Activated B cell treated with CpG ODN at 0.5 μM for 24 hours (primary cell): ENCODE data around the gene NEDD8. TPM values are rescaled to one million over a fixed set of nuclear protein-coding genes. Genes with fewer than 3 reads are reported as not detected.
A peak's percentile ranks its signal among the peaks of the same experiment; 100 is the strongest.

Experiments used
- ATAC-seq: fragments of 200-7000 bp; cut with Tn5 transposase; one replicate; pipeline ENCODE4 v1.10.0; 2021; ENCODE audit warnings: low read depth, mild to moderate bottlenecking, moderate library complexity
- CTCF ChIA-PET: fragments of 350-600 bp; sonication (Branson Sonifier 250); formaldehyde crosslinking; loops from one replicate; lab custom pipeline; 2021; ENCODE audit warnings: antibody characterized with exemption; lab: Charles Lee
- POLR2A ChIA-PET: fragments of 350-600 bp; sonication (Branson Sonifier 250); formaldehyde crosslinking; loops from one replicate; lab custom pipeline; 2021; ENCODE audit warnings: antibody characterized with exemption; lab: Charles Lee
- DNase-seq: peaks from one replicate; pipeline ENCODE4 v3.0.0; 2022
- H3K27ac Mint-ChIP-seq: one replicate; pipeline ENCODE4 v1.8.0; 2020; ENCODE audit warnings: mixed read lengths
- H3K27me3 Mint-ChIP-seq: one replicate; pipeline ENCODE4 v1.8.0; 2021; ENCODE audit warnings: mixed read lengths
- H3K36me3 Mint-ChIP-seq: one replicate; pipeline ENCODE4 v1.8.0; 2021; ENCODE audit warnings: low read depth, mixed read lengths
- H3K4me1 Mint-ChIP-seq: one replicate; pipeline ENCODE4 v1.8.0; 2021; ENCODE audit warnings: mixed read lengths
- H3K4me3 Mint-ChIP-seq: one replicate; pipeline ENCODE4 v1.8.0; 2020; ENCODE audit warnings: mild to moderate bottlenecking, mixed read lengths
- H3K9me3 Mint-ChIP-seq: one replicate; pipeline ENCODE4 v1.8.0; 2020; ENCODE audit warnings: mixed read lengths
- CTCF ChIP-seq: fragments of 200-600 bp; IDR thresholded peaks from one replicate; pipeline ENCODE4 v1.8.0; 2022; ENCODE audit warnings: antibody characterized with exemption, mild to moderate bottlenecking
- intact Hi-C: fragments of 100-400 bp; cut with micrococcal nuclease; formaldehyde crosslinking; loops from one replicate; pipeline ENCODE4 v1.15.1; 2024
- total RNA-seq: library from RNA; stranded (reverse); gene quantifications from 2 replicates; pipeline ENCODE4 v1.2.3, GENCODE V29; 2022

Gene NEDD8
- total RNA-seq, 1 donor from 2014 or later, result 129 TPM

GRCh38 chr14:24178399-24179178 lies 53.6 kb downstream of the NEDD8 start:
- DNase-seq (no peak), ATAC-seq (peak; percentile 19)
- Mint-ChIP-seq H3K36me3 (peaks cover 68% of the 10 kb centered on the region), H3K27me3 (no peaks in the 10 kb centered on the region), H3K9me3 (no peaks in the 10 kb centered on the region), H3K4me3 (no peak overlapping the region), H3K27ac (no peak overlapping the region), H3K4me1 (peaks cover 9% of the 10 kb centered on the region)
- intact Hi-C loops, result no loop called here
- POLR2A ChIA-PET, result interaction anchor here (1.7 to 2.0 kb wide), 3 partner anchors 17 to 35 kb away, joined by 4 to 11 read pairs (median 6); partner anchors contain the start of genes CHMP4A and IRF9
- no peak for TF ChIP-seq CTCF
- CTCF ChIA-PET, result no interaction called here

- intact Hi-C loops, result no loop called here
- H3K4me1 Mint-ChIP-seq, result peaks cover 10% of the 10 kb centered on the region
- DNase-seq (no peak), ATAC-seq (no peak)
- no peak overlapping the region for H3K4me3 Mint-ChIP-seq
- CTCF ChIA-PET, result no interaction called here
- peaks cover 61% of the 10 kb centered on the region for H3K36me3 Mint-ChIP-seq
- H3K9me3 Mint-ChIP-seq, result no peaks in the 10 kb centered on the region
- TF ChIP-seq CTCF, result no peak
- H3K27ac Mint-ChIP-seq, result no peak overlapping the region
- H3K27me3 Mint-ChIP-seq, result no peaks in the 10 kb centered on the region
- POLR2A ChIA-PET, result interaction anchor here (1.7 kb wide), 1 partner anchor 17 kb away, joined by 6 read pairs; the partner anchor contains the start of gene IRF9
Observed at GRCh38 chr14:24177891-24178290, 54.3 kb downstream of the NEDD8 start.

GRCh38 chr14:24177041-24177825 lies 54.9 kb downstream of the NEDD8 start:
- intact Hi-C loops, result no loop called here
- POLR2A ChIA-PET, result interaction anchor here (1.7 kb wide), 1 partner anchor 16 kb away, joined by 6 read pairs; the partner anchor contains the start of gene IRF9
- DNase-seq (no peak), ATAC-seq (no peak)
- CTCF ChIA-PET, result no interaction called here
- no peak overlapping the region for H3K27ac Mint-ChIP-seq
- no peak overlapping the region for H3K4me3 Mint-ChIP-seq
- TF ChIP-seq CTCF, result no peak
- no peaks in the 10 kb centered on the region for H3K27me3 Mint-ChIP-seq
- H3K4me1 Mint-ChIP-seq, result peaks cover 15% of the 10 kb centered on the region
- no peaks in the 10 kb centered on the region for H3K9me3 Mint-ChIP-seq
- H3K36me3 Mint-ChIP-seq, result peaks cover 55% of the 10 kb centered on the region

- peaks cover 20% of the 10 kb centered on the region for H3K4me1 Mint-ChIP-seq
Observed at GRCh38 chr14:24176599-24176998, 55.6 kb downstream of the NEDD8 start.

More at GRCh38 chr14:24176599-24176998, 55.6 kb downstream of the NEDD8 start:
- ChIA-PET CTCF (no interaction called here), POLR2A (interaction anchor here (1.7 kb wide), 1 partner anchor 15 kb away, joined by 6 read pairs; the partner anchor contains the start of gene IRF9)
- ATAC-seq (no peak), DNase-seq (no peak)
- TF ChIP-seq CTCF, result no peak
- H3K27ac Mint-ChIP-seq, result no peak overlapping the region
- H3K27me3 Mint-ChIP-seq, result no peaks in the 10 kb centered on the region
- H3K36me3 Mint-ChIP-seq, result peaks cover 49% of the 10 kb centered on the region
- no peaks in the 10 kb centered on the region for H3K9me3 Mint-ChIP-seq
- intact Hi-C loops, result no loop called here
- no peak overlapping the region for H3K4me3 Mint-ChIP-seq
